NCI-H2227 (cell line): ENCODE measurements around the gene NPIPB4.
"Not testable (repeated sequence)": the region's sequence is repeated elsewhere in the genome, so short reads cannot be mapped to it uniquely, and the experiment has no call there.

Experiments used
- DNase-seq: peaks from one replicate; lab custom pipeline; 2025; ENCODE audit not compliant: unreplicated experiment; lab: John Stamatoyannopoulos, UW

The NPIPB4 gene

GRCh38 chr16:21857656-21858055, at the start of gene NPIPB4:
NPIPB4 (minus strand) TSS chr16:21857756; CDS start chr16:21857378, 378 bp downstream.
- not testable (repeated sequence) for DNase-seq

DNA sequence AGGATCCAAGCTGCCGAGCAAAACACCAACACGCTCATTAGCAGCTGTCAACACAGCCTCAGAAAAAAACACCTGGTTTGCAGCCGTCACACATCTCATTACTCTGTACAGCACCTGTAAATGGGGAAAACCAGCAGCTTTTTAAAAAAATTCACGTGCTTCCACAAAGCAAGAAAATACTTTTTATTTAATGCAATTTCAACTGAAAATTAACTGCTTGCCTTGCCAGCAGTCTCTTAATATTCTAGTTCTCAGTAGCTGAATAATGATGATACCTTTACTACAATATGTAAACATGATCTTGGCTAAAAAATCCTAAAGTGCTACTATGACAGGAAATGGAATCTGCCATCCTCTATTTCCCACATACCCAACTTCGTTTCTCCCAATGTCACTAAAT, 41.4 kb upstream of the NPIPB4 start:
- DNase-seq = not testable (repeated sequence)

DNA sequence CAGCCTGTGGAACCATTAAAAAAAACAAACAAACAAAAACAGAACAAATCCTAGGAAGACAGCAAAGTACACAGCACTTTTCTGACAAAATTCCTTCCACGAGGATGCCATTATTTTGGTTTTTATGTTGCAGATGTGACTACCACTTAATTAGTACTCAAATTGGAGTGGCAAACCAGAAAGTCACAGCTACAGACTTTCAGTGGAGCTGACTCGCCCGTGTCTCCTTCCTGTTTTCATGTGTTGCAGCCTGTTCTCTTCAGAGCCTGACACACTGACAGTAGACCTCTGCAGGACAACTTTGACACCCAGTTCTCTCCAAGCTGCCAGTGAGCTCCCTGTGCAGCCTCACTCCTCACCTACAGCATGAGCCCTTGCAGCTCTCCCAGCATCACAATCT, 24.4 kb upstream of the NPIPB4 start:
- not testable (repeated sequence) for DNase-seq

GRCh38 chr16:21837186-21837585, 20.4 kb downstream of the NPIPB4 start:
- DNase-seq = not testable (repeated sequence)

GRCh38 chr16:21836334-21836733, 21.2 kb downstream of the NPIPB4 start:
- not testable (repeated sequence) for DNase-seq

- DNase-seq = not testable (repeated sequence)
These were observed 21.8 kb downstream of the NPIPB4 start for GRCh38 chr16:21835747-21836146.

DNA sequence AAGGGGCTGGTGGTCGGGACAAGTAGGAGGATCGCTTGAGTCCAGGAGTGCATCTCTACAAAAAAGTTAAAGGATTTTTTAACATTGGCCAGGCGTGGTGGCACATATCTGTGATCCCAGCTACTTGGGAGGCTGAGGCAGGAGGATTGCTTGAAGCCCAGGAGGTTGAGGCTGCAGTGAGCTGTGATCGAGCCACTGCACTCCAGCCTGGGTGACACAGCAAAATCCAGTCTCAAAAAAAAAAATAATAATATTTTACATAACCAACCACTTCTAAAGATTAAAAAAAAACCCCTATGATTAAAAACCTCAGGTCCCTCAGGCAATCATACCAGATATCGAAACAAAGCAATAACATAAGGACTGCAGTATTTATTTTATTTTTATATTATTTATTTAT, 23.3 kb downstream of the NPIPB4 start:
- DNase-seq = not testable (repeated sequence)

DNA sequence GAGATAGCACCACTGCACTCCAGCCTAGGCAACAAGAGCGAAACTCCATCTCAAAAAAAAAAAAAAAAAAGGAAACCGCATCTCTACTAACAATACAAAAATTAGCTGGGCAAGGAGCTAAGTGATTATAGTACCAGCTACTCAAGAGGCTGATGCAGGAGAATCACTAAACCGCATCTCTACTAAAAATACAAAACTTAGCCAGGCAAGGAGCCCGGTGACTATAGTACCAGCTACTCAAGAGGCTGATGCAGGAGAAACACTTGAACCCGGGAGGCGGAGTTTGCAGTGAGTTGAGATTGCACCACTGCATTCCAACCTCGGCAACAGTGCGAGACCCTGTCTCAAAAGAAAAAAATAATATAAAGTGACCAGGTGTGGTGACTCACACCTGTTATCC, 27.6 kb downstream of the NPIPB4 start:
- DNase-seq = not testable (repeated sequence)

DNA sequence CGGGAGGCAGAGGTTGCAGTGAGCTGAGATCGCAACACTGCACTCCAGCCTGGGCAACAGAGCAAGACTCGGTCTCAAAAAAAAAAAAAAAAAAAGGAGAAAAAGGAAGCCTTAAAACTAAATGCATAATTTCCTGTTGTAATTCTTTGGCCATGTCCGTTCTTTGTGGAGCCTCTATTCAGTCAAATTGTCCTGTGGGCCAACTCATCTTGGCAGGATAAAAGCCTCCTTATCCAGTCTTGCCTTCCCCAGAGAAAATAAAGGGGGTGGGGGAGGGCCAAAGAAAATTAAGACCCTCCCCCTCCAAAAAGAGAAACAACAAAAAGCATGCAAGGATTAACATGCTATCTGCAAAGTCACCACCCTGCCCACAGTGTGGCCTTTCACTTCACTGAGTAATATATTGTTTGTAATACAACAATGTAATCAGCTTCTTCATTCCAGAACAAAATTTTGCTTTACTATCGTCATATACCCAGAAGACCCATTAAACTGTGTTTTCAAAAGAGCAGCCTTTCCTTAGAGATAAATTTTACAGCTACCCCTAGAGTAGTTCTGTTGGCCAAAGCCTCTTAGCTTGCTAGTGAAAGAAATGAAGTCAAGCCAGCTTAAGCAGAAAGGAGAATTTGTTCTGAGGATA, 31.4 kb downstream of the NPIPB4 start:
- DNase-seq = not testable (repeated sequence)

DNA sequence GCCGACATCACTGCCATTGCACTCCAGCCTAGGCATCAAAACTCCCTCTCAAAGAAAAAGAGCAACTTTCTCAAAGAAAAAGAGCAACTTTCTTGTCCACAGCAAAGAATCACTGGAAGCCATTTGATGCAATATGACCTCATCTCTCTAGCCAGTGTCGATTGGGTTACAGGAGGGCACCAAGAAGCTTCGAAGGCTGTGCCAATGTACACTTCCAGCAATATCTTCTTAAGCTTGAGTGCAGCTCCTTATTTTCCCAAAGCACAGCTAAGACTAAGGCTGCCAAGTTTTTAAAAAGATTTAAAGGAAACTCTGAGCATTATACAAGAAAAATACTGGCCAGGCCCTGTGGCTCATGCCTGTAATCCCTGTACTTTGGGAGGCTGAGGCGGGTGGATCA, 32.0 kb downstream of the NPIPB4 start:
- DNase-seq = not testable (repeated sequence)

DNA sequence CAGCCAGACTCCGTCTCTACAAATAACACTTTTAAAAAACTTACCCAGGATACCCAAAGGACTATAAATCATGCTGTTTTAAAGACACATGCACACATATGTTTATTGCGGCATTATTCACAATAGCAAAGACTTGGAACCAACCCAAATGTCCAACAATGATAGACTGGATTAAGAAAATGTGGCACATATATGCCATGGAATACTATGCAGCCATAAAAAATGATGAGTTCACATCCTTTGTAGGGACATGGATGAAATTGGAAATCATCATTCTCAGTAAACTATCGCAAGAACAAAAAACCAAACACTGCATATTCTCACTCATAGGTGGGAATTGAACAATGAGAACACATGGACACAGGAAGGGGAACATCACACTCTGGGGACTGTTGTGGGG, 34.3 kb downstream of the NPIPB4 start:
- DNase-seq = not testable (repeated sequence)

DNA sequence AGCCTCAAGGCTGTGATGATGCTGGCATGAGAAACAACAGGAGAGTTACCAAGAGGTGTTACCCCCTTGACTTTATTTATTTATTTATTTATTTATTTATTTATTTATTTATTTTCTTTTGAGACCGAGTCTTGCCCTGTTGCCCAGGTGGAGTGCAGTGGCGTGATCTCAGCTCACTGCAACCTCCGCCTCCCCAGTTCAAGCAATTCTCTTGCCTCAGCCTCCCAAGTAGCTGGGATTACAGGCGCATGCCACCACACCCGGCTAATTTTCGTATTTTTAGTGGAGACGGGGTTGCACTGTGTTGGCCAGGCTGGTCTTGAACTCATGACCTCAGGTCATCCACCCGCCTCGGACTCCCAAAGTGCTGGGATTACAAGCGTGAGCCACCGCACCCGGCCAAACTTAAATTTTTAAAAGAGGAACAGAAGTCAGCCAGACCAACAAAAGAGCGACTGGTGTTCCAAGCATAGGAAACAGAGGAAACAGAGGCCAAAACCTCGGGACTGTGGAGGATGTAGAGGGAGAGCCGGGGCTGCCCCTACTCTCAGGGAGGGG, 36.6 kb downstream of the NPIPB4 start:
- not testable (repeated sequence) for DNase-seq

DNA sequence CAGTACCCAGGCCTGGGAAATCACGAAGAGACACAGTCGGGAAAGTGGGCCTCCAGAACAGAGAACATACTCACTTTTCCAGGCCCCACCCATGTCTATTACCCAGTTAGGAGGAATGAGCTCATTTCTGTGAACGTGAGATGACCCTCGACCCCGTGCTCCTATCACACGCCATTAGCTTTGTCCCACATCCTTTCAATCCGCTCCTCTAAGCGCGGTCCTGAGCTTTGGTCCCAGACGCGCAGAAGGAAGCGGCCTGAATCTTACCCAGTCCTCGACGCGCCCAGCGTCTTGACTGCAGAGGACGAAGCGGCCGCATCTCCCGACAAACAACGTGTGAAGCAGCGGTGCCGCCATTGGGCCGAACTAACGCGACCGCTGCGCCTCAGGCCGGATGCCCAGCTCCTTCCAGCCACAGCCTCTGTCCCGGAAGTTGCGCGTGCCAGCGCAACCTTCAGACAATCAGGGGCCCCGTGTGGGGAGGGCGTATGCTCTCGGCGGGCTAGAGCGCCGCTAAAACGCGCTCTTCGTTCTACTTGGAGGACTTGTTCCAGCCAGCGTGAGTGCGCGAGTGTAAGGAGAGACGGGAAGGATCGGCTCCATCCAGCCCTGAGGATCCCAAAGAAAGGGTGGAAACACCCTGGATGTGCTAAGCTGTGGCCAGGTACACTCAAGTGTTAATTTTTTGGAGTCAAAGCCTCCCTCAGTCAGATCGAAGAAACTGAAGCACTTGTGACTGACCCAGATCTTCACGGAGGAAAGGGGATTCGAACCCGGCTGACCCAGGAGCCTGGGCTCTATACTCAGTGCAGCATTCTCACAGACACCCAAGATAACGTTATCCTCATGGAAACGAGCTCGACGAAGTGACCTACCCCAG, 37.3 kb downstream of the NPIPB4 start:
- peak; percentile 93 for DNase-seq

DNA sequence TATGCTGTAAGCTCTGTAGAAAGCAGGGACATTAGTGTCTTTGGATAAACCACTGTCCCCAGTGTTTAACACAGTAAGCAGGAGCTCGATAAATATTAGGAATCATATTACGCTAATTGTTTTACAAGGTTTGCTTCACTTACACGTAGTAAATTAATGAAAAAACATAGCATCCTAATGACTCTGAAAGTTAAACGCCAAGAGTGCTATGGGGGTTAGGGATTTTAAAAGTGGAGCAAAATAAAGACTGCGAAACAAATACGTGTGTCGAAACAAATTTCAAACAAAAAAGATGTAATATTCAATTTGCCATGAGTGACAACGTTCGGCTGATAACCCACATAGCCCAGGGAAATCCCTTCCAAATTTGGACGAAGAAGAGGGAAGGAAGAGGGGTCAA, 37.9 kb downstream of the NPIPB4 start:
- not testable (repeated sequence) for DNase-seq

GRCh38 chr16:21817012-21817411, 40.5 kb downstream of the NPIPB4 start:
- DNase-seq = not testable (repeated sequence)

- not testable (repeated sequence) for DNase-seq
These were observed 41.9 kb downstream of the NPIPB4 start for GRCh38 chr16:21815694-21816093.

GRCh38 chr16:21802375-21802663, 55.2 kb downstream of the NPIPB4 start:
- DNase-seq = not testable (repeated sequence)

DNA sequence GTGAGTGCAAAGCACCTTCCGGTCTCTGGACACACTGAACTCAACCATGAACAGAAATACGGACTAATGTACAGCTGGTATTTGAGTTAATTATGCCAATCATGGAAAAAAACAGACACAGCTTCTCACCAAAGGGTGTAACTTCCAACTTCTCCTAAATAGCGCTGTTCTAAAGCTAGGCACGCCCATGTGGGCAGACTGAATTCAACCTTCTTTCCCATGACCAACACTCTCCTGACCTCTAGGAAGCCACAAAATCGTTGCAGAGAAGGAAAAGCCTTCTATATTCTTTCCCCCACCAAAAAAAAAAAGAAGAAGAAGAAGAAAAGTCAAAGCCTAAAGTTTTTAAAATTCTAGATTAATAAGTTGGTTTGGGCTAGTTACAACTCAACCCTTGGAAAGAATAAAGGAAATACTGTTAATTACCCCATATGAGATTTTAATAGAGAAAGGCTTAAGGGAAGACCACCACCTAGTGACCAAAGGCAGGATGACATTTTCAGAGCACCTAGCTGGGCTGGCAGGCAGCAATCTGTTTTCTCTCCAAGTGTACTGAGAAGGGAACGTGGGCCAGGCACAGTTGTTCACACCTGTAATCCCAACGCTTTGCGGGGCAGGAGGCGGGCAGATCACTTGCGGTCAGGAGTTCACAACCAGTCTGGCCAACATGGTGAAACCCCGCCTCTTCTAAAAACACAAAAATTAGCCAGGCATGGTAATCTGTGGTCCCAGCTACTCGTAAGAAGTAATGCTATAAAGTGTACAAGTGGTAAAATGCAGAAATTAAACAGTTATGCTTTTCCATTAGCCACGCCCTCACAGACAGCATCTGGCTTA, 55.8 kb downstream of the NPIPB4 start:
- DNase-seq = peak; percentile 41

DNA sequence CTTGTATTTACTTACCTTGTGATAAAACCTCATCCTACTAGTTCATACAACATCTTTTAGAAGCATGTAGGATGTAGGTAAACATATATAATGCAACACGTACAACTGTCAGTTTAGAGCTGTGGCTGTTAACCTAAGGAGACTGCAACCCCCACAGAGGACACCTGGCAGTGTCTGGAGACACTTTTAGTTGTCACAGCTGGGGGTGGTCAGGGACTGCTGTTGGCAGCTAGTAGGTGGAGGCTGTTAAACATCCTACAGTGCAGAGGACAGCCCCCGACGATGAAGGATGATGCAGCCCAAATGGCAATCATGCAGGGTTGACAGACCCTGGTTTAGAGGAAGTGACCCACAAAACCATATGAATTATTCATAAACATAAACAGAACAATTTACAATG, 59.0 kb downstream of the NPIPB4 start:
- not testable (repeated sequence) for DNase-seq

DNA sequence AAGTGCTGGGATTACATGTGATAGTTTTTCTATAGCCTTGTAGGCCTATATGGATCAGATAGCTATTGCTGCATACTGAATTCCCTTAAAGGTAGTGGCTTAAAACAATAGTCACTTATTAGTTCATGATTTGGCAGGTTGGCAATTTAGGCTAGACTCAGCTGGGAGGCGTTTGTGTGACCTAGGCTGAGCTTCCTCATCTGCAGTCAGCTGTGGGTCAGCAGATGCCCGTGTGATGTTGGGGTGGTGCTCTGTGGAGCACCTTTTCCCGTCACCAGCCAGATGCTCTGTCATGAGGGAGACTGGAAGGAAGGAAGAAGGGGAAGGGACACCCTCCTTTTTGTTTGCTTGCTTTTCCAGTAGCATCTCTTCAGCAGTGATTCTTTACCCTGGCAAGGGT, 64.2 kb downstream of the NPIPB4 start:
- DNase-seq = not testable (repeated sequence)

GRCh38 chr16:21790506-21790905, 67.0 kb downstream of the NPIPB4 start:
- not testable (repeated sequence) for DNase-seq
